ENCODE measurements around the gene OR6C3.
"Not testable (repeated sequence)": the region's sequence is repeated elsewhere in the genome, so short reads cannot be mapped to it uniquely, and the experiment has no call there.

OR6C3 gene

DNA sequence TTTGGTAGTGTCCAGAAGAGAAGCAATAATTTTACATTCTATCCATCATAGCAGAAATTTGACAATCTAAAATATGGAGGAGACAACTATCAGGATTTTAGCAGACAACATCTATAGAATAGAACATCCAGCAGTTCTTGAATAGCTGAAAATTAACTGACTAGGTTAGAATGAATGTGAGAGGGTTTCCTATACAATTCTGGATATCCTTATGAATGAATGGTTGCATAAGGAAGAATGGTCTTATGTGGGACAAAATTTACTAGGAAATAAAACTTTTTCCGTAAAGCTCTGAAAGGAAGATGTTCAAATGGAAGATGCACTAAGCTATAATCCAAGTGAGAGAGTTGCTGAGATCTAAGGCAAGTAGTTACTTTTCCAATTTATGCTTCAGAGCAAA is at the start of gene OR6C3:
Gene OR6C3 (plus strand): TSS at position 301 of the 400 bp plus-strand sequence. CDS start 955 bp downstream, outside the sequence.
- no peak for DNase-seq

DNA sequence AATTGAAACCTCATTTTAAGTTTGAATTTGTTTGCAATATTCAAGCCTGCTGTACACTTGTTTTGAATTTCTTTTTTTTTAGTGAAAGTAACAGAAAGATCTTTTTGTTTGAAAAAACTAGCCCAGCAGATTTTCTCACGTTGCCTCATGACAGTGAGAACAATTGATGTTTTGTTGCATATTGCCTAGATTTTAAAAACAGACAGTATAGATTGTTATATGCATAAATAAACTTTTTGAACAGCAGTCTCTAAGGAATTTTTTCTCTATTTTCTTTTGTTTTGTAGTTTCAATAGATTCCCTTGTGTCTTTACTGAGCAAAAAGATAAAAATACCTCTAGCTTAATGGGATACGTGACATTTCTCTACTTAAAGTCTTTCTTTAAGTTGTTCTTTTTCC is 49.6 kb upstream of the OR6C3 start:
- no peak for DNase-seq

DNA sequence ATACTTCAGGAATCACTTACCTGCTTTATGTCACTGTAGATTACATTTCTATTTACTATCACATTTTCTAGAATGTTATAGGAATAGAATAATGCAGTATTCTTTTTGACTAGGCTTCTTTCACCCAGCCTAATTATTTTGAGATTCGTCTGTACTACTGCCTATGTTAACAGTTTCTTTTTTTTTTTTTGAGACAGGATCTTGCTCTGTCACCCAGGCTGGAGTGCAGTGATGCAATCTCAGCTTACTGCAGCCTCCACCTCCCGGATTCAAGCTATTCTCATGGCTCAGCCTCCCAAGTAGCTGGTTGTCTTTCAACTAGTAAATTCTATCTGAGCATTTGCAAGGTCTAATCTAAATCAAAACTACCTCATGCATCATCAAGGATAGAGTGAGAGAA is 40.5 kb upstream of the OR6C3 start:
- no peak for DNase-seq

DNA sequence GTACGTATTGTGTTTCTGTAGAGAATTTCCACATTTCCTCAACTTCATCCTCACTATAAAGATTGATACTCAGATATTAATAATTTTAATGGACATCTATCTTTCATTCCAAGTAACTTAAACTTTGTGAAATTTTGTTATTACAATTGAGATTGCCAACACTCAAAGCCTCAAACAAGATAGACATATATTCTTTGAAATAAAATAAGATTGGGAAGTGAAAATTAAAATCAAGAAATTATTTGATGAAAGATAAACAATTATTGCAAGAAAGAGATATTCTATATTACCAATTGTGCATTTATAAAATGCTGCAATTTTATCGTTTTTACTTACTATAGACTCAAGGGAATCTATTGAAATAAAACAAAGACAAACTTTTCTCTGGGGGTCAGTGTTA is 34.1 kb upstream of the OR6C3 start, which contains the start of gene OR6C6:
Gene OR6C6 (minus strand): TSS at position 101 of the 400 bp plus-strand sequence. CDS start 1,337 bp downstream, outside the sequence.
- no peak for DNase-seq

DNA sequence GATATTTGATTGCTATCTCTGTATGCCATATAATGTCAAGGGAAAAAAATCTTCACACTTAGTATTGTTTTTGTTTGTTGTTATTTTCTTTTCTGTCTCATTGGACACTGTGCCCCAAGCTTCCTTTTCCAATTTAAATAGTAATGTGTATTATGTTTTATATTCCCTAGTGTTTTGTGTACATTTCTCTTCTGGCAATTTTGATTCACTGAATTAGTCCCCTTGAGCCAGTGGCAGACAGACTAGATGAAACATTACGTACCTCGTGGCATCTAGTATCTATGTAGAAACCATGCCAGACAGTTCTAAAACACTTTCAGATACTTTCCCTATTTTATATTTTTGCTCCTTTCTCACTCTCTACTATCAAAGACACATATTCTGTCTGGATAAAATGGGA is 16.5 kb upstream of the OR6C3 start, which contains the start of gene OR6C1:
Gene OR6C1 (plus strand): TSS at position 301 of the 400 bp plus-strand sequence. CDS start 6,257 bp downstream, outside the sequence.
- no peak for DNase-seq

DNA sequence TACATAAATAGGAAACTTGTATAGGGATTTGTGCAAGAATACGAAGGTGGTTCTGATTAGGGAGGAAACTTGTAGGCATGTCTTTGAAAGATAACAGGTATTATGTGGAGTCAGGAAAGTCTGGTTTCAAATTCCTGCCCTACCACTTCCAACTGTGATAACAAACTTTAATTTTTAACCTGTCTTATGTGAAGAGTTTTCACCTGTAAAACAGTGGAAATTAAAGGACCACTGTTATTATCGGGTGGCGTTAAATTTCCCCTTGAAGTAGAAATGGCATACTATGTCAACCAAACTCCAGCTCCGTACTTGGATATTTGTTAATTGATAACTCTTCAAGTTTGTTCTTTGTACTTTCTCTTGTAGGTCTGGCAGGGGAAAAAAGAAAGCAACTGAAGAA is 10.3 kb upstream of the OR6C3 start:
- no peak for DNase-seq

DNA sequence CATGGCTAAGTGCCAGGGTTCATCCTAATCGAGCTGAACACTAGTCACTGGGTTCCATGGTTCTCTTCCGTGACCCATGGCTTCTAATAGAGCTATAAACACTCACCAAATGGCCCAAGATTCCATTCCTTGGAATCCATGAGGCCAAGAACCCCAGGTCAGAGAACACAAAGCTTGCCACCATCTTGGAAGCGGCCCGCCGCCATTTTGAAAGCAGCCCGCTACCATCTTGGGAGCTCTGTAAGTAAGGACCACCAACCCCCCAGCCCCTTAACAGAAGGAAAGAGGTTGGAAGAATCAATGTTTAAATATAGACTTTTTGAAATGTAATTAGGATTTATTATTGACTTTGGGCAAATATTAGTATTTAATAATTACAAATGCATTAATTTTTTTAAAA is 4.7 kb upstream of the OR6C3 start:
- DNase-seq, result not testable (repeated sequence)

DNA sequence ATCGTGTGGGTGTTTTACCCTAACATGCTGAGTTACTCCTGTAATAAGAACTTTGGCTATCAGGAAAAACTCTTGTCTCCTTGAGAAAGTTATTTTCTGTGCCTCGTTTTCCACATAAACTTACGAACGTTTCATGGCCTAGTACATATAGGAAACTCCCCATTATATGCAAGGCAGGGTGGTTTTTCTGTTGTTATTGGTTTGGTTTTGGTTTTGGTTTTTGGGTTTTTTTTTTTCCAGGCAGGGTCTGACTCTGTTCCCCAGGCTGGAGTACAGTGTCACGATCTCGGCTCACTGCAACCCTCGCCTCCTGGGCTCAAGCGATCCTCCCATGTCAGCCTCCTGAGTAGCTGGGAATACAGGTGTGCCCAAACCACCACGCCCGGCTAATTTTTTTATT is 5.5 kb downstream of the OR6C3 start:
- no peak for DNase-seq

DNA sequence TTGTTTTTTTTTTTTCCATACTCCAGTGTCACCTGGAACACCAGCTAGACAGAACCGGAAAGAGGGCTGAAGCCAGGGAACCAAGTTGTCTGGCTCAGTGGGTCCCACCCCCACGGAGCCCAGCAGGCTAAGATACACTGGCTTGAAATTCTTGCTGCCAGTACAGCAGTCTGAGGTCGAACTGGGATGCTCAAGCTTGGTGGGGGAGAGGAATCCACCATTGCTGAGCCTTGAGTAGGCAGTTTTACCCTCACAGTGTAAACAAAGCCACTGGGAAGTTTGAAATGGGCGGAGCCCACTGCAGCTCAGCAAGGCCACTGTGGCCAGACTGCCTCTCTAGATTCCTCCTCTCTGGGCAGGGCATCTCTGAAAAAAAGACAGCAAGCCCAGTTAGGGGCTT is 24.8 kb downstream of the OR6C3 start:
- not testable (repeated sequence) for DNase-seq

DNA sequence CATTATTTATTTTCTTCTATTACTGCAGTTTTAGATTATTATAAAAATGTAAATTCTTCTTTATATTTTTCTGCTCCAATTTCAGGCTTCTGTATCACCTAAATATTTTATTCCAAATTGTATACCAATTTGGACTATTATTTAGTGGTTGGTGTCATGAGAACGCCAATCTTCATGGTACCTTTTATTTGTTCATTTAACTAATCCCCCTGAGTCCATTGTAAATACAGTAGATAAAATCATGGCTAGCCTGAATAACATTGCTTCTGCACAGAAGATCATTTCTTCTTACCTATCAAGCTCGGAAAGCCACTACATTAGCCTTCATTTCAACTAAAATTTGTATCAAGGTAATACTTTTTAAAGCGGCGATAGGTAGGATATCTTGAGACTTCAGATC is 32.1 kb downstream of the OR6C3 start, which contains the start of gene OR6C75:
Gene OR6C75 (plus strand): TSS at position 301 of the 400 bp plus-strand sequence. CDS start 2,136 bp downstream, outside the sequence.
- no peak for DNase-seq

DNA sequence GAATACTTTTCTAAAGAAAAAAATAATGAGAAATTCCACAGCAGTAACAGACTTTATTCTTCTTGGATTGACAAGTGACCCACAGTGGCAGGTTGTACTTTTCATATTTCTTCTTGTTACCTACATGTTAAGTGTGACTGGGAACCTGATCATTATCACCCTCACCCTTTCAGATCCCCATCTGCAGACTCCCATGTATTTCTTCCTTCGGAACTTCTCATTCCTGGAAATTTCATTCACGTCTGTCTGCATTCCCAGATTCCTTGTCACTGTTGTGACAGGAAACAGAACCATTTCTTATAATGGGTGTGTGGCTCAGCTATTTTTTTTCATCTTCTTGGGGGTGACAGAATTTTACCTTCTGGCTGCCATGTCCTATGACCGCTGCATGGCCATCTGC is 34.5 kb downstream of the OR6C3 start:
- no peak for DNase-seq

DNA sequence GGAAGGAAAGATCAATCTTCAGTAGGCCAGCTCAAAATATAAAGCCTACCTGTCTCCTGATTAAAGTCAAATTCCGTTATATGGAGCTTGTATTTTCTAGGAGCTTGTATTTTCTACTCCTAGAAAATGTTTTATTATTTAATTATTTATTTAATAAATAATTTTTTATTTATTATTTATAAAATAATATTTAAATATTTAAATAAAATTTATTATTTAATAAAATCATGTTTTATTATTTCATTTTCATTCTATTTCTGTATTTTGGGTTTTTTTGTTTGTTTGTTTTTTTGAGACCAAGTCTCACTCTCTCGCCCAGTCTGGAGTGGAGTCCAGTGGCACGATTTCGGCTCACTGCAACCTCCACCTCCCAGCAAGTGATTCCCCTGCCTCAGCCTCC is 42.0 kb downstream of the OR6C3 start:
- DNase-seq, result no peak
